Smooth muscle cell (in vitro differentiated cells): ENCODE measurements around the gene CDC42BPB. TPM values are rescaled to one million over a fixed set of nuclear protein-coding genes. Genes with fewer than 3 reads are reported as not detected.

Source experiments
- DNase-seq: peaks from one replicate; lab custom pipeline; 2025; ENCODE audit not compliant: unreplicated experiment; lab: John Stamatoyannopoulos, UW
- H2AFZ ChIP-seq: fragments of 200-600 bp; sonication (generic); 2 replicates; pipeline ENCODE4 v1.6.0; 2016; ENCODE audit warnings: antibody characterized with exemption, low read depth, mild to moderate bottlenecking
- H3F3A ChIP-seq: fragments of 200-600 bp; sonication (generic); 2 replicates; pipeline ENCODE4 v1.6.0; 2017; ENCODE audit warnings: antibody characterized with exemption, low read depth
- H3K27ac ChIP-seq: fragments of 200-600 bp; sonication (generic); 2 replicates; pipeline ENCODE4 v1.5.1; 2016; ENCODE audit warnings: low read depth, mild to moderate bottlenecking
- H3K27me3 ChIP-seq: fragments of 200-600 bp; sonication (generic); 2 replicates; pipeline ENCODE4 v1.6.1; 2016; ENCODE audit warnings: low read depth, mild to moderate bottlenecking
- H3K36me3 ChIP-seq: fragments of 200-600 bp; sonication (generic); 2 replicates; pipeline ENCODE4 v1.5.1; 2016; ENCODE audit warnings: low read depth
- H3K4me1 ChIP-seq: fragments of 200-600 bp; sonication (generic); 2 replicates; pipeline ENCODE4 v1.5.1; 2016; ENCODE audit warnings: low read depth
- H3K4me2 ChIP-seq: fragments of 200-600 bp; sonication (generic); 2 replicates; pipeline ENCODE4 v1.6.0; 2016; ENCODE audit warnings: mild to moderate bottlenecking
- H3K4me3 ChIP-seq: fragments of 200-600 bp; sonication (generic); 2 replicates; pipeline ENCODE4 v1.5.1; 2016; ENCODE audit warnings: mild to moderate bottlenecking
- H3K79me2 ChIP-seq: fragments of 200-600 bp; sonication (generic); 2 replicates; pipeline ENCODE4 v1.6.0; 2016; ENCODE audit warnings: low read depth, mild to moderate bottlenecking
- H3K9ac ChIP-seq: fragments of 200-600 bp; sonication (generic); 2 replicates; pipeline ENCODE4 v1.6.0; 2016; ENCODE audit warnings: low read depth
- H3K9me3 ChIP-seq: fragments of 200-600 bp; sonication (generic); replicated peaks from 2 replicates; pipeline ENCODE4 v1.5.1; 2016; ENCODE audit warnings: low read depth
- H4K20me1 ChIP-seq: fragments of 200-600 bp; sonication (generic); 2 replicates; pipeline ENCODE4 v1.6.0; 2016; ENCODE audit warnings: low read depth
- WGBS: methylation state at CpG from one replicate; pipeline ENCODE4 v1.1.7; 2016; ENCODE audit warnings: low lambda C conversion rate; 5-methylcytosine and 5-hydroxymethylcytosine counted together
- polyA plus RNA-seq: library from polyadenylated mRNA; unstranded; fragments of >200 nt; fragmentation: Nextera tagmentation; extraction: Ambion mirVana; gene quantifications from 2 replicates; pipeline ENCODE4 v1.2.1, GENCODE V29; 2016
- total RNA-seq: library from RNA; depleted of rRNA; stranded (reverse); fragments of >200 nt; gene quantifications from 2 replicates; pipeline ENCODE4 v1.2.3, GENCODE V29; 2014
- TF ChIP-seq, protein P1 (sequence below): fragments of 200-600 bp; sonication (generic); IDR thresholded peaks from 2 replicates; pipeline ENCODE4 v1.5.1; 2017; ENCODE audit warnings: borderline replicate concordance, mild to moderate bottlenecking, antibody characterized with exemption; ENCODE audit not compliant: insufficient read depth, poor library complexity, severe bottlenecking

The CDC42BPB gene
- total and polyA plus RNA-seq, 2 experiments from 2014 or later = 11.3 to 71.2 TPM

DNA sequence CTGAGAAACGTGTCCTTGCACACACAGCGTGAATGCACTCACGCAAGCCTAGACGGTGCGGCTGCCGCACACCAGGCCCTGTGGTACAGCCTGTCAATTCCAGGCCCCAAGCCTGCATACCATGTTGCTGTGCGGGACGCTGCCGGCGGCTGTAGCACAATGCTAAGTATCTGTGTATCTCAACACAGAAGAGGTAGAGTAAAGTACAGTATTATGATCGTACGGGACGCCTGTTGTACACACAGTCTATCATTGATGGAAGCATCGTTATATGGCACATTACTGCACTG lies 89.9 kb downstream of the CDC42BPB start:
- H3K27ac ChIP-seq = no peak overlapping the region
- H3K4me2 ChIP-seq = no peak overlapping the region
- DNase-seq = no peak
- H2AFZ ChIP-seq = no peak overlapping the region
- TF ChIP-seq, protein P1, sequence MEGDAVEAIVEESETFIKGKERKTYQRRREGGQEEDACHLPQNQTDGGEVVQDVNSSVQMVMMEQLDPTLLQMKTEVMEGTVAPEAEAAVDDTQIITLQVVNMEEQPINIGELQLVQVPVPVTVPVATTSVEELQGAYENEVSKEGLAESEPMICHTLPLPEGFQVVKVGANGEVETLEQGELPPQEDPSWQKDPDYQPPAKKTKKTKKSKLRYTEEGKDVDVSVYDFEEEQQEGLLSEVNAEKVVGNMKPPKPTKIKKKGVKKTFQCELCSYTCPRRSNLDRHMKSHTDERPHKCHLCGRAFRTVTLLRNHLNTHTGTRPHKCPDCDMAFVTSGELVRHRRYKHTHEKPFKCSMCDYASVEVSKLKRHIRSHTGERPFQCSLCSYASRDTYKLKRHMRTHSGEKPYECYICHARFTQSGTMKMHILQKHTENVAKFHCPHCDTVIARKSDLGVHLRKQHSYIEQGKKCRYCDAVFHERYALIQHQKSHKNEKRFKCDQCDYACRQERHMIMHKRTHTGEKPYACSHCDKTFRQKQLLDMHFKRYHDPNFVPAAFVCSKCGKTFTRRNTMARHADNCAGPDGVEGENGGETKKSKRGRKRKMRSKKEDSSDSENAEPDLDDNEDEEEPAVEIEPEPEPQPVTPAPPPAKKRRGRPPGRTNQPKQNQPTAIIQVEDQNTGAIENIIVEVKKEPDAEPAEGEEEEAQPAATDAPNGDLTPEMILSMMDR = no peak
- H4K20me1 ChIP-seq = peaks cover 4% of the 10 kb centered on the region
- WGBS = 94% methylated on average over 14 of the region's 14 CpGs
- no peaks in the 10 kb centered on the region for H3K9me3 ChIP-seq
- no peak overlapping the region for H3K4me3 ChIP-seq
- no peak overlapping the region for H3K9ac ChIP-seq
- peaks cover 32% of the 10 kb centered on the region for H3K36me3 ChIP-seq
- no peaks in the 10 kb centered on the region for H3K27me3 ChIP-seq
- no peaks in the 10 kb centered on the region for H3K79me2 ChIP-seq
- no peaks in the 10 kb centered on the region for H3F3A ChIP-seq
- no peaks in the 10 kb centered on the region for H3K4me1 ChIP-seq

GRCh38 chr14:102966681-102967505 lies 90.5 kb downstream of the CDC42BPB start:
- TF ChIP-seq, protein P1 = no peak
- WGBS = 96% methylated on average over 21 of the region's 21 CpGs
- no peak overlapping the region for H2AFZ ChIP-seq
- no peaks in the 10 kb centered on the region for H3K79me2 ChIP-seq
- H3K27me3 ChIP-seq = no peaks in the 10 kb centered on the region
- no peaks in the 10 kb centered on the region for H3K4me1 ChIP-seq
- no peak overlapping the region for H3K4me3 ChIP-seq
- H3K4me2 ChIP-seq = no peak overlapping the region
- H3F3A ChIP-seq = no peaks in the 10 kb centered on the region
- peaks cover 4% of the 10 kb centered on the region for H4K20me1 ChIP-seq
- no peak overlapping the region for H3K9ac ChIP-seq
- no peak overlapping the region for H3K27ac ChIP-seq
- H3K9me3 ChIP-seq = no peaks in the 10 kb centered on the region
- peaks cover 37% of the 10 kb centered on the region for H3K36me3 ChIP-seq
- no peak for DNase-seq

DNA sequence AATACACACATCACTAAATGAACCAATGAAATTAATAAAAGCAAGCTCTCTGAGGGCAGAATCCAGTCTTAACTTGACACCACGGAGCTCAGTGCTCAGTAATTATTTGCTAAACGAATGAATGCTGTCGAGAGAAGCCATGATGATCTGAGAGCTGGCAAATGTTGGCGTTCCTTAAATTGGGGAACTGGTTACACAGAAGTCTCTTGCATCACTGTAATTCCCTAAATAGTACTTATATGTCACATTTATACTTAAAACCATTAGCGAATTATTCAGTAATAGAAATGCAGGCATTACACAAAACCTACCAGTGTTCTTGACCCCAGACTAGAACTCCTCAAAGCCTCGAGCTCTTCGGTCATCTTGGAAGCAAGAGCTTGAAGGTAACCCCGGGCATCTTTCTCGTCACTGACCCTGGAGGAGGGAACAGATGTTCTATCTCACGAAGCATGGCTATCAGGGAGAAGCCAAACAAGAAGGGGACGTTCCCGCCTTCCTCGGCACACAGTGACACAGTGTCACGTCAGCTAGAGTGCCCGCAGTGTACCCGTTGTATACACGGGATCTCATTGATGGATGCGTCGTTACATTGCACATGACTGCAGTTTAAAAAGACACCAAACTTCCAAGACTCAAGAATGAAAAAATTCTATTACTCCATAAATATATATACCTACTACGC lies 91.2 kb downstream of the CDC42BPB start:
- peaks cover 35% of the 10 kb centered on the region for H3K36me3 ChIP-seq
- H3K27ac ChIP-seq = no peak overlapping the region
- no peaks in the 10 kb centered on the region for H3K4me1 ChIP-seq
- TF ChIP-seq, protein P1 = no peak
- no peak overlapping the region for H3K9ac ChIP-seq
- H3K27me3 ChIP-seq = no peaks in the 10 kb centered on the region
- H3K79me2 ChIP-seq = no peaks in the 10 kb centered on the region
- DNase-seq = no peak
- no peak overlapping the region for H2AFZ ChIP-seq
- H3K9me3 ChIP-seq = no peaks in the 10 kb centered on the region
- H3F3A ChIP-seq = no peaks in the 10 kb centered on the region
- 97% methylated on average over 20 of the region's 20 CpGs for WGBS
- H3K4me3 ChIP-seq = no peak overlapping the region
- no peak overlapping the region for H3K4me2 ChIP-seq
- peaks cover 4% of the 10 kb centered on the region for H4K20me1 ChIP-seq
